HG03139 (cell line): Measurements from ENCODE around the gene MRPL40.

ENCODE experiments used
- ATAC-seq: cut with Tn5 transposase; IDR thresholded peaks from one replicate; pipeline ENCODE4 v1.9.1; 2021; ENCODE audit not compliant: unreplicated experiment

Gene MRPL40

DNA sequence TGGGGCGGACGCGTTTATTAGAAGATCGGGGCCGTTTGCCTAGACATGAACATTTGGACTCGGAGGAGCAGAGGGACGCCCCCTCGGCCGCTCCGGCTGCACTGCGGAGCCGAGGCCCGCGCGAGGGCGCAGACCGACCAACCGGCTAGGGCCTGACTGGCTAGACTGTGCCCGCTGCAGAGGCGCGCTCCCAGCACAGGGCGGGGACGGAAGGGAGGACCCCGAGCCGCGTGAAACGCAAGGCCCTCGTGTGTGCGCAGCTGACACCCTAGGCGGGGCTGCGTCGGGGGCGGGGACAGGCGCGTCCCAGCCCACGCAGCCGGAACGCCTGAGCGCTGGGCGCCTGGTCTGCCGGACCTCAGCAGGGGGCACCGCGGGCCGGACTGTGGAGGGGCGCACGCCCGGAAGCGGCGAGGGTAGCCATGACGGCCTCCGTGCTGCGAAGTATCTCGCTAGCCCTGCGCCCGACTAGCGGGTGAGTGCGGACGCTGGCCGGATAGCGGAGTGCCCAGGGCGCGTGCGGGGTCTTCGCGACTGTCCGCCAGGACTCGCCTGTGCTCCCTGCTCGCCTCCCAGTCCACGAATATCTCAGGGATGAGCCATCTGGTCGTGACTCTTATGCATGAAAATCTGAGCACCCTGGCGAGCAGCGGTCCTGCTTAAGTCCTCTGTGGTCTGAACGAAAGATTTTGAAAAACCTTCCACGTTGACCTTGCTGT is at the start of gene MRPL40:
Gene MRPL40 (plus strand): TSS at position 413 of the 719 bp plus-strand sequence. CDS start 10 bp downstream, at position 423.
- ATAC-seq = peak; percentile 76

DNA sequence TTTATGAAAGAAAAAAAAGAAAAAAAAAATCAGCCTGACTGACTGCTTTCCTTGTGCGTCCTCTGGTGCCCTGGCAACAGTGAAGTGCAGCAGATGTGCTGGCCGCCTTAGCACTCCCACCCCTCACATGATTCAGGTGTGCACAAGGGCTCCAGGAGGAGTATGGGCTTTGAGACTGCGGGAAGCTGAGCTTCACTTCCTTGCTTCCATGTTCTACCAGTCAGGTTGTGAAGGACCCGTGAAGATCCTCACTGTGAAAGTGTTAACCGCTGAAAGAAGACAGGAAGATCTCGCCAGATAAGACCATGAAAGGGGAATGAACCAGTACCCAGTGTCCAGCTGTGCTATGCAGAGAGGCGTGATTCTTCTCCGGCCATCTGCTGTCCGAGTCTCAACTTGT is 49.1 kb upstream of the MRPL40 start:
- no peak for ATAC-seq

DNA sequence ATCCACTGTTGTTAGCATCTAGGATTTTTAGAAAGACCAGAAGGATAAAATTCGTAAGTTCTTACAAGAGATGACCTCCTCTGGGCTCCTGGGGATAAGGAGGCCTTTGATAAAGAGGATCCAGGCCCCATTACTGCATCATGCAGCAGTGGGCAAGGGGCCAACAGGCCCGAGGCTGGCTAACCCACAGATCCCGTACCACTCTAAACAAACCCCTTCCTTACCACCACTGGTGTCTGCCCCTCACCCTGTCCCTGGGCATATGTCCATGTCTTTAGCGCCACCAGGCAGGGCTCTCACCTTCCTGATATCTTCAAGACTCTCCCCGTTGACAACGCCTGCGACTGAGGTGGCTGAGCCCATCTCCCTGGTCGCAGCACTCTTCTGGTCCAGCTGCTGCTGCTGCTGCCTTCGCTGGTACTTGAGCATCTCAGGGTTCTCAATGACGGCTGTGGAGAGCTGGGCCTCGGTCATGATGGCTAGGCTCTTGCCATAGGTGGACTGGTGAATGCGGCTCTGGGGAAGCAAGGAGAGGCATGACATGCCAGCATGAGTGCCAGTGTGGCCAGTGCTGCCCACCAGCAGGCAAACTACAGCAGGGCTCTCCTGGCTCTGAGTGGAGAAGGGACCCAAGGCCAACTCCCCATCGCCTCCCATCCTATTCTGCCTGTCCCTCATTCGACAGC is 47.0 kb upstream of the MRPL40 start:
- no peak for ATAC-seq

DNA sequence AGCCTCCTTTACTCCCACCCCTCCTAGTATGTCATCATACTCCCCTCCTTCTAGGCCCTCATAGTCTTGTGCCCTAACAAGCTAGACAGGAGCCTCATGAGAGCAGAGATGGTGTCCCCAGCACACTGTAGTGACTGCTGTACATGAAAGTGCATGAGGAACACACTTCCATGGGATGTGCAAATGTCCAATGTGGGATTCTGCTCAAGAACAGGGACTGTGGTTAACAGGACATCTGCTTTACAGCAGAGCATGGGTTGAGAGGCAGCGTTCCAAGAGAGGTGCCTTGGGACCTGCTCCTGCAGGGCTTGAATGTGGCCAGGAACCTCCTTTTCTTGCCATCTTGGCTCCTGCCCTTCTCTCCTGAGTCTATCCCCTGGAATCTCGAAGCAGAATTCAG is 46.1 kb upstream of the MRPL40 start:
- ATAC-seq = no peak

DNA sequence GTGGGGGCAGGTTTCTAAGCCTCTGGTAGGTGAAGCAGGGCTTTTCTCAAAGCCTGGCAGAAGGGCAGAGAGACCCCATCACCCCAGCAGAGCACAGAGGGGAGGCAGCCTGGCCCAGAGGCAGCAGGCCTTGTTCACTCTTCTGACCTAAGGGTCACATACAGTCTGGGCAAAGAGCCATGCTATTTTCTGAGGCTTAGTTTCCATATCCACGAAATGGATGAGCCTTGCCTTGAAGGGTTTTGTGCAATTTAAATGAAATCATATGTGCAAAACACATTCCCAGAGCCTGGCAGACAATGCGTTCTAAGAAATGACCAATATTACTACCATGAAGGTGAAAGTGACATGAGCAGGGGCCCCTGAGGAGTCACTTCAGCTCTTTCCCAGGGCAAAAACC is 45.3 kb upstream of the MRPL40 start:
- ATAC-seq = no peak

DNA sequence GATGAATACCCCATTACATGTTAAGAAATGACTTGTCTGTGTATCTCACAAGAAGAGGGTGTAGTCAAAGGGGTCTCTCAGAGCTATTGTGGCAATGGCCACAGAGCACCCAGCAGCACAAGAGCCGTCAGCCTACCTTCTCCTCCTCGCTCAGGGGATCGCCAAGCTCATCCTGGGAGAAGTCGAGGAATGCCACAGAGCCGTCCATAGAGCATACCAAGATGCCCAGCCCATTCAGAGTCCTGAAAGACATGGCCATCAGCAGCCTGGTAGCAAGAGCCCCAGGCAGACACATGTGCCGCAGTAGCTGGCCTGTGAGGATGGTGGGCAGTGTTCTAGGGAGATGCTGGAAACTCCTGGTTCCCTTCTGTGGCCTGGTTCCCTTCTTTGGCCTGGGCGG is 44.8 kb upstream of the MRPL40 start:
- ATAC-seq = no peak

DNA sequence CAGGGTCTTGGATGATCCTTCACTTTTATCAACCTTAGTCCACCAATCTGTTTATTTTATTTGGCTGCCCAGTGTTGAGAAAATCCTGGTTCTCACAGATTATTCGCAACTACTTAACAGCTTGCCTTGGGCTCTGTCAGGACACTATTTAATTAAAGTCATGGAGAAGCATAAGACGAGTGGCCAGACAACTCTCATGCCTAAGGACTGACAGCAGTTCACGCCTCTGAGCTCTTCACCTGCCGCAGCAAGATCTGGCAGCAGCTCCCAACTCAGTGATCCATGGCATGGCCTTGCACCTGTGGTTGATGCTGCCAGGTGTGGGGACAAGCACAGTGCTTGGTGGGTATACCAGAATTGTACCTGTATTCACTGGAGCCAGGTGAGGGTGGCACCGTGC is 38.6 kb upstream of the MRPL40 start:
- ATAC-seq = no peak

DNA sequence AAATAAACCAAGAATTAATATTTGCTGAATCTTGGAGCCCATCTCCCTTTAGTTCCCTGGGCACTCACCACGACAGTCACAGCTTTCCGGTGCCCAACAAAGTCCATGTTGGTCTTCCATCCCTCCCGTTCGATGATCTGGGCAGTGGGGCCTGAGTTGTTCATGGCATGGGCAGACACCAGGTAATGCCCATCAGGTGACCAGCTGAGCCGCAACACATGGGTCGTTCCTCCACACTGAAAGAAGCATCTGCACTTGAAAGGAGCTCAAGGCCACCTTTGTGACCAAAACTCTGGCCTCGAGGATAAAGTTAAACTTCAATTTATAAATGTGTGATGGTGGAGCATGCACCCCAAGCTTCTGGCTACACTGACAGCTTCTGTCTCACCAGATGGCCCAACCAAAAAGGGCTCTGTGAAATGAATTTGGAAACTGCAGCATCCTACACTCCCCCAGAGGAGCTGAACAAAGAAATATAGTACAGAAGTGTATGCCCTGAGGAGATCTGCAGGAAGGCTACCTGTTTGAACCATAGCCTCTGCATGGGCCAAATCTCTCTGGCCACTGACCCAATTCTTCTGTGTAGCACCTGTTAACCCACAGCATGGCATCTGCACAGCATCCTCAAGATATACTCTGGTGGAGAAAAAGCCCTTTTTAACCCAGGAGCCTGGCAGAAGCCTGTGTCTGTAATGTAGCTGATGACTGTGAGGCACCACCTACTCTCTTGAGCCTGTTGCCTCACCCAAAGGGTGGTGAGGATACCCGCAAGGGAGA is 37.9 kb upstream of the MRPL40 start:
- ATAC-seq = no peak

DNA sequence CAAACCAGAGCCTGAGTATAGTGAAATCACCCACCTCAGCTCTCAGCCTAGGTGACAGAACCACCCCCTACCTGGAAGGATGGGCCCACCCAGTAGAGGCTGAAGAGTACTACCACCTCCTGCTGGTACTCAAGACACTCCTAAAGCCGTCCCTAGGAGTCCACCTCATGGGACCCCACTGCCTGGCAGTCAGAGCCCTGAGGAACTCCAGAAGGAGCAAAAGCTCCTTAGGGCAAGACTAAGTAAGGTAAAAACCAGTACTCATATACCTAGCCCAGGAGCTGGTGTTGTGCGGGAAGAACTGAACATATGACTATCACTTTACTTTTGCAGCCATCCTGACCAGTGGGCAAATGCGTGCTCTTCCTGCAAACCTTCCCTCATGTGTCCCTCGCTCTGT is 37.1 kb upstream of the MRPL40 start:
- ATAC-seq = no peak

DNA sequence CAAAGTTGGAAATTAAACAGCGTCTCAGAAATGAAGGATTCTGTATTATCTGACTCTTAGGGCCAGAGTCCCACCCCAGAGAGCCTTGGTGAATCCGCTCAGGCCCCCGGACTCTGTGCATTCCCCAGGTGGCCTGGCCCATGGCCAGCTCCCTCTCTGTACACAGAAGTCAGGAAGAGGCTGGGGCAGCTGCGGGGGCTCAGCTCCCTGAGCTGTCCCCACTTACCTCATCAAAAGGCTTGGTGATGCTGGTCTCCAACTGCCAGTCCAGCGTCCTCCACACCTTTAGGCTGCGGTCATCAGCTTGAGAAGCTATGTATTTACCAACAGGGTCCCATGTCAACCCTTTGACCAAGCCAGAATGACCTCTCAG is 35.8 kb upstream of the MRPL40 start:
- no peak for ATAC-seq

DNA sequence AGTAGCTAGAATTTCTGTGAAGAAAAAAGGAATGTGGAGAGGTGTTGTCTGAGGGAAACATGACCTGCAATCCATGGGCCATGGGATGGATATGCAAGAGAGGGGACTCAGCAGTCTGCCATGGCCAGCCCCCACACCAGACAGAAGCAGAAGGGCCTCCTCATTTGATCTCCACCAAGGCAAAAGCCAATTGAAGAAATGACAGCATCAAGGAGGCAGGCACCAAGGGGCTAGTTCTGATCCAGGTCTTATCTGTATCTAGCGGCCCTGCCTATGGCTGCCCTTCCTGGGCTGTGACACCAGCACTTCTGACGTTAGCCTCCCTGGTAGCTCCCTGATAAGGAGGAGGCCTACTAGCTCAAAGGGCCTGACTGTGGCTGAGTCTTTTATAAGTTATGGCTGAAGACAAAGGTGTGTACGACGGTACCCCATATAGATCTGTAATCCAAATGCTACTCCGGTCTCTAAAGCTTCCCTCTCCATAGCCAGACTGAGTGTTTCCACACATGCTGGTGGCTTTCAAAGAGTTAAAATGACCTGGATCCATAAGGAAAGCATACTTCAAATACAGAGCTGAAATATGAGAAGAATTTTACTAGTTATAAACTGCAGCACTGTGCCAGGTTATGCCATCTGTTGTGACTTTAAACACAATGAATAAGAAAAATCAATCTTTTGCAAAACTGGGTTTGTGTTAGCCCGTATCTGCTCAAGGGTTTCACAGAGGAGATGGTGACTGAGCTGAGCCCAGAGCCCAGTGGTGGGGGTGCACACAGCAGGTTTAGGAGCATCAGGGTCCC is 35.2 kb upstream of the MRPL40 start:
- ATAC-seq = no peak

DNA sequence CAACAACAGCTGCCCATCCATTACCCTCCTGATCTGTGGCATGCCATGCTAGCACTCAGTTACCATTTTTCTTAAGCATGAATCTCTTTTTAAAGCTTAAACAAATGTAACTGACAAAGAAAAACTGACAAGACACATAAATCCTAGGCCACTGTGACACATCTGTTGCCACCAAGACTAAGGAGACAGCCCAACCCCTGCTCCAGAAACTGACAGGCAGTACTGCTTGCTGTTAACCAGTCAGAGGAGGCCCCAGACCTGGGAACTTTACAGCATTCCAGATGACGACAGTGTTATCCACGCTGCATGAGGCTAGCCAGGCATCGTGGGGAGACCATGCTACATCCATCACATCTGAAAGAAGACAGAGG is 34.6 kb upstream of the MRPL40 start:
- ATAC-seq = no peak

DNA sequence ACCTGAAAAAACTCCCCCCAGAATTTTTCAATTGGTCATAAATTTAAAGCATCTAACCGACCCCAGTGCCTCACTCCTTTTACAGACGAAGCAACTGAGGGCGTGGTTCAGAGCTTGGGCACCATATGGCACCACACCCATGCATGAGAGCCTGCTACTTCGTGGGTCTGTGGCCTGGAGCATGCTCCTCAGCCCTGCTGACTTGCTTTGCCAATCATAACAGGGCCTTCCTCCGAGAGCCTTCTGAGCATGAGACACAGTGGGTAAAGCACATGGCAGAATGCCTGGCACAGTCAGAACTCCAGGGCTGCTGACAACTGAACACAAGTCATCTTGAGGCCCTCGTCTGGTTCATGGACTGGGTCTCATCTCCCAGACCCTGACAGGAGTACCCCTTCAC is 34.1 kb upstream of the MRPL40 start:
- no peak for ATAC-seq

DNA sequence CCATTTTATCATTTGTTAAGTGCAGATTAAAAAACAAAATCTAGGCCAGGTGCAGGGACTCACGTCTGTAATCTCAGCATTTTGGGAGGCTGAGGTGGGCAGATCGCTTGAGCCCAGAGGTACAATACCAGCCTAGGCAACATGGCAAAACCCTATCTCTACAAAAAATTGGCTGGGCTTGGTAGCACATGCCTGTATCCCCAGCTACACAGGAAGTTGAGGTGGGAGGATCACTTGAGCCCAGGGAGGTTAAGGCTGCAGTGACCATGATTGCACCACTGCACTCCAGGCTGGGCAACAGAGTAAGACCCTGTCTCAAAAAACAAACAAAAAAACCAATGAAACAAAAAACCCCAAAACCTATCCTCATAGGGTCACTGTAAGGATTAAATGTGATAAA is 33.7 kb upstream of the MRPL40 start:
- ATAC-seq = no peak

DNA sequence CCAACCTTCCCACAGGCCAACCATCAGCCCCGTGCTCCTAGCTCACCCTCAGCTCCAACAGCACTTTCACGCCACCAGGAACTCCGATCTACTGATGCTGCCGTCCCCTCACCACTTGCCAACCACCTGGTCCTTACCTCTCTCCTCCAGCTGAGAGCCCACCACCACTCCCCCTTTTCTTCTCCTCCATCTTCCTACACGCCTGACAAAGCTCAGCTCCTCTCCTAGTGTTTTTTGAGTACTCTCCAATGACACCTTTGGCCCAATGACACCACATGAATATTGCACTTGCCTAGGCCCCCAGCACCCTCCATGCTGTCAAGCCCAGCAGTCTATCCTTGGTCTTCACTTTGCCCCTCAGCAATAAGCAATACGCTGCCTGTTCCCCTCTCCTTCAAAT is 31.5 kb upstream of the MRPL40 start:
- no peak for ATAC-seq

DNA sequence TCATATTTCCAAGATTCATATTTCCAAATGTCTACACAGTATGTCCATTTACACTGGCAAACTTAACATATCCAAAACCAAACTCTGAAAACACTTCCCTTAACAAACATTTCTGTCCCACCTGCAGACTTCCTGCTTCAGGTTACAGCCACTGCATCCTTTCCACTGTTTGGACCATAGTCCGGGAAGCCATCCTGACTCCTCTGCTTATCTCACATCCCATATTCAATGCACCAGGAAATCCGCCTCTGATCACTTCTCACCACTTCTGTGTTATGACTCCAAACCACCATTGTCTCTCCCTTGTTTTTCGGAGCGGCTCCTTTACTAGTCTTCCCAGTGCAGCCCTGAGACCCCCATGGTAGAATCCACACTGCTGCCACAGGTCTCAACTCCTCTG is 30.9 kb upstream of the MRPL40 start:
- ATAC-seq = no peak

DNA sequence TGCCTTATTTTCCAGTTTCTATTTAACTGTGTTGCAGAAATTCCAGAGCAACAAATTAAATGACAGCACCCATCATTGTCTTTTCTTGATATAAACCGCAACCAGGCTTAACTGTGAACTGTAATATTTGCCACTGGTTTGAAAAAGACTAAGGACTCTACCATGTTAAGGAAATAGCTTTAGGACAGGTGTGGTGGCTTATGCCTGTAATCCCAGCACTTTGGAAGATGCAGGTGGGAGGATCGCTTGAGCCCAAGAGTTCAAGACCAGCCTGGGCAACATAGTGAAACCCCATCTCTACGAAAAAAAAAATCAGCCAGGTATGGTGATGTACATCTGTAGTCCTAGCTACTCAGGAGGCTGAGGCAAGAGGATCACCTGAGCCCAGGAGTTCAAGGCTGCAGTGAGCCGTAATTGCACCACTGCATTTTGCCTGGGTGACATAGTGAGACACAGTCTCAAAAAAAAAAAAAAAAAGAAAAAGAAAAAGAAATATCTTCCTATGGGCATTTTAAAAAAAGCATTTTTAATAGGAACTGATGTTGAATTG is 29.6 kb upstream of the MRPL40 start:
- ATAC-seq = no peak

DNA sequence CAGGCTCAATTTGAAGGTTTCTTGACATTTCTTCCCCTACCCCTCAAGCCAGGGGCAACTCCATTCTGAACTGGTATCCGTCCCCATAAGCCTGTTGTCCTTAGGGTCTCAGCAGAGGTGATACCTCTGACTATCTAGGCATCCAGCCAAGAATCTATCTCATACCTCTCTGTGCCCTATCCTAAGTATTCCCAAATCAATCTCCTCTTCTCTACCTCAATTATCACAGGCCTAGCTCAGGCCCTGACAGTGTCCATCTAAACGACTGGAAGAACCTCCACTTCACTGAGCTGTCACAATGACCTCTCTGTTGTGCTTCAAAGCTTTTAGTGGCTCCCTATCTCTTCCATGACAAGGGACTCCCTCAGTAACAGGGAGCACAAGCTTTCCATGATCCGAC is 27.7 kb upstream of the MRPL40 start:
- ATAC-seq = no peak

DNA sequence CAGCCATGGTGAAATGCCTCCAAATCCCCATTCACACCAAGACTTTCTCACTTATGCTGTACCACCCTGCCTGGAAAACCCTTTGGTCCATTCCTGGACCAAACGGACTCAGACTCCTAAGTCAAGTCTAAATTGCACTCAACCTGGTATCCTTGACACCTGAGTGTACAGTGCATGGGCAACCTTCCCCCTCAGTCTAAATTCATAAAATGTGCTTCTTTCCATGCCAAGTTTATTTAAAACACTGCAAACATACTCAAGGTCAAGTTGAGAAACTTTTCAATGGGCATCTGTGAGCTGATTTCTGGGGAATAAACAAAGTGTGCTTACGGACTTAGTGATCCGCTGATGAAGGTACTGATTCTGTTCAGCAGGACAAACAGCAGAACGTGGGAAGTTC is 27.2 kb upstream of the MRPL40 start:
- no peak for ATAC-seq

DNA sequence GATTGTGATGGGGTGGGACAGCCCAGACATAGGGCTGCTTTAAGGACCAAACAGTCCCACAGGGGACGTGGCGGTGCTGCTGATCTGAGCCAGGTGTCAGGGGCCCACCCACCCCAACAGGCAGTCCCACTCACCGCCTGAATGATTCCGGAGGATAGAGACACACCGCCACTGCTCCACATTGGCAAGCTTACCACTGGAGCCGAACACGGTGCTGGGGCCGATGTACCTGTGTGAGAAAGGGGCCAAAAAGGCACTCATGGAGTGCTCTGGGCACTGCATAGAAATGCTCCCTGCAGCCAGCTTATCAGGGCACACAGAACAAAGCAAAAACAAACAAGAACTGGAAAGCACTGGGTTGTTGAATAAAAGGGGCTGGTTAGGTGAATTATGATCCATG is 26.7 kb upstream of the MRPL40 start:
- ATAC-seq = no peak

DNA sequence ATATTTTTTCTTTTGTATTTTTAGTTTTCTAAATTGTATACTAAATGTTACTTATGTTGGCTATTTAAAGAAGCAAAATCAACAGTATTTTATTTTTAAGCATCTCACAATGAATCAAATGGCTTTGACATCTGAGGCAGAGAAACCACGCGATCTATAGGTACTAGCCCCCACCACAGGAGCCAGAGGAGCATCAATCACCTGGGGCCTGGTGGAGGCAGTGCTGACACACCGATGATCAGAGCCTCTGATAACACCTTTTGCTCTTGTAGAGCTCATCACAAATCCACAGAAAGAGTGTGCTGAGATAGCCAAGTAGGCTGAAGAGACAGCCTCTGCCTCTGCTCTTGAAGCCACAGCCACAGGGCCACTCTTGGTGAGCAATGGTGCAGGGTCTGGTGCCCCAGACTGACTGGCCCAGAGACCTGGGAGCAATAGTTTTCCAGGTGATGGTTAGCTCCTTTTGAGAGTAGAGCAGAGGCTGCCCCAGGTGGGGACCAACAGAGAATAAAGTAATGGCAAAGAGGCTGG is 26.0 kb upstream of the MRPL40 start:
- no peak for ATAC-seq
